Measurements from ENCODE around the gene DMD. TPM values are rescaled to one million over a fixed set of nuclear protein-coding genes. Genes with fewer than 3 reads are reported as not detected.

Gene DMD
- total and polyA plus RNA-seq, 2 donors from 2014 or later: 4.2 to 17.9 TPM

DNA sequence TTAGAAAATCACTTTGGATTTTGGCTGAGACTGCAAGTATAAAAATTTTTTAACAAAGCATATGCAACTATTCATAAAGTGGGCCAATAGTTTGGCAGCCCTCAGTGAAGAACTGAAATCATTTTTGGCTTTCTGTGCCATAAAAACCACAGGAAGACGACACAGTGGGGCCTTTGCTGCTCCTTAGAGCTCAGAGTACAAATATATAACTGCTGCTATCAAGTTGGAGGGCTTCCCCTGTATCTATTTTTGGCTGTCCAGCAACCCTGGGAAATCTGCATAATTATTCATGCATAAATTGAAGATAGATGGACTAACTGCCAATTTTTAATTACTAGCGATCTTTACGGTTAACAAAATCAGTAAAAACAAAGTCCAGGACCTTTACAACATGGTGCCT lies 2088.0 kb downstream of the DMD start:
- Histone ChIP-seq H3K36me3 (ENCODE audit: control insufficient read depth in 2 of 3, insufficient read depth in 3 of 3, low read length in 3 of 3) (no peaks in the 10 kb centered on the region), H3K27ac (ENCODE audit: low read depth in 2 of 2, low read length in 2 of 2) (no peak overlapping the region), H3K9me3 (ENCODE audit: control insufficient read depth in 2 of 3, insufficient read depth in 1 of 3, low read length in 3 of 3) (no peaks in the 10 kb centered on the region), H3K27me3 (ENCODE audit: control insufficient read depth, insufficient read depth, low read length) (no peaks in the 10 kb centered on the region), H3K4me3 (ENCODE audit: low read length in 3 of 3) (no peak overlapping the region), H3K9ac (ENCODE audit: low read length in 3 of 3) (no peak overlapping the region), H3K4me1 (ENCODE audit: control insufficient read depth in 2 of 3, insufficient read depth in 2 of 3, low read depth in 1 of 3, low read length in 3 of 3) (no peaks in the 10 kb centered on the region)
- TF ChIP-seq, protein P1, sequence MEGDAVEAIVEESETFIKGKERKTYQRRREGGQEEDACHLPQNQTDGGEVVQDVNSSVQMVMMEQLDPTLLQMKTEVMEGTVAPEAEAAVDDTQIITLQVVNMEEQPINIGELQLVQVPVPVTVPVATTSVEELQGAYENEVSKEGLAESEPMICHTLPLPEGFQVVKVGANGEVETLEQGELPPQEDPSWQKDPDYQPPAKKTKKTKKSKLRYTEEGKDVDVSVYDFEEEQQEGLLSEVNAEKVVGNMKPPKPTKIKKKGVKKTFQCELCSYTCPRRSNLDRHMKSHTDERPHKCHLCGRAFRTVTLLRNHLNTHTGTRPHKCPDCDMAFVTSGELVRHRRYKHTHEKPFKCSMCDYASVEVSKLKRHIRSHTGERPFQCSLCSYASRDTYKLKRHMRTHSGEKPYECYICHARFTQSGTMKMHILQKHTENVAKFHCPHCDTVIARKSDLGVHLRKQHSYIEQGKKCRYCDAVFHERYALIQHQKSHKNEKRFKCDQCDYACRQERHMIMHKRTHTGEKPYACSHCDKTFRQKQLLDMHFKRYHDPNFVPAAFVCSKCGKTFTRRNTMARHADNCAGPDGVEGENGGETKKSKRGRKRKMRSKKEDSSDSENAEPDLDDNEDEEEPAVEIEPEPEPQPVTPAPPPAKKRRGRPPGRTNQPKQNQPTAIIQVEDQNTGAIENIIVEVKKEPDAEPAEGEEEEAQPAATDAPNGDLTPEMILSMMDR (IDR thresholded peaks at IDR 0.05; ENCODE audit: borderline replicate concordance, extremely low read depth, insufficient read depth): no peak
- intact Hi-C loops (cut with DNase I): no loop called here
- FAIRE-seq (no peak), DNase-seq (no peak)

GRCh38 chrX:31117266-31117665 lies 2094.1 kb downstream of the DMD start:
- intact Hi-C loops (cut with DNase I): no loop called here
- H3K36me3 ChIP-seq (ENCODE audit: control insufficient read depth in 2 of 3, insufficient read depth in 3 of 3, low read length in 3 of 3): no peaks in the 10 kb centered on the region
- FAIRE-seq: peak; percentile 8

GRCh38 chrX:31115398-31115797 lies 2096.0 kb downstream of the DMD start:
- no peaks in the 10 kb centered on the region for H3K27me3 ChIP-seq (ENCODE audit: control insufficient read depth, insufficient read depth, low read length)
- no peak overlapping the region for H3K9ac ChIP-seq (ENCODE audit: low read length in 3 of 3)
- H3K9me3 ChIP-seq (ENCODE audit: control insufficient read depth in 2 of 3, insufficient read depth in 1 of 3, low read length in 3 of 3): no peaks in the 10 kb centered on the region
- no peaks in the 10 kb centered on the region for H3K36me3 ChIP-seq (ENCODE audit: control insufficient read depth in 2 of 3, insufficient read depth in 3 of 3, low read length in 3 of 3)
- H3K27ac ChIP-seq (ENCODE audit: low read depth in 2 of 2, low read length in 2 of 2): no peak overlapping the region
- intact Hi-C loops (cut with DNase I): no loop called here
- DNase-seq: no peak
- FAIRE-seq: no peak
- TF ChIP-seq, protein P1 (IDR thresholded peaks at IDR 0.05; ENCODE audit: borderline replicate concordance, extremely low read depth, insufficient read depth): no peak
- H3K4me3 ChIP-seq (ENCODE audit: low read length in 3 of 3): no peak overlapping the region
- H3K4me1 ChIP-seq (ENCODE audit: control insufficient read depth in 2 of 3, insufficient read depth in 2 of 3, low read depth in 1 of 3, low read length in 3 of 3): no peaks in the 10 kb centered on the region

More at GRCh38 chrX:31117266-31117665, 2094.1 kb downstream of the DMD start:
- no peak overlapping the region for H3K4me3 ChIP-seq (ENCODE audit: low read length in 3 of 3)
- TF ChIP-seq, protein P1 (IDR thresholded peaks at IDR 0.05; ENCODE audit: borderline replicate concordance, extremely low read depth, insufficient read depth): no peak
- H3K27me3 ChIP-seq (ENCODE audit: control insufficient read depth, insufficient read depth, low read length): no peaks in the 10 kb centered on the region
- no peaks in the 10 kb centered on the region for H3K9me3 ChIP-seq (ENCODE audit: control insufficient read depth in 2 of 3, insufficient read depth in 1 of 3, low read length in 3 of 3)
- no peak overlapping the region for H3K27ac ChIP-seq (ENCODE audit: low read depth in 2 of 2, low read length in 2 of 2)
- DNase-seq: no peak
- no peak overlapping the region for H3K9ac ChIP-seq (ENCODE audit: low read length in 3 of 3)
- H3K4me1 ChIP-seq (ENCODE audit: control insufficient read depth in 2 of 3, insufficient read depth in 2 of 3, low read depth in 1 of 3, low read length in 3 of 3): no peaks in the 10 kb centered on the region

GRCh38 chrX:31114858-31115257 lies 2096.5 kb downstream of the DMD start:
- H3K27me3 ChIP-seq (ENCODE audit: control insufficient read depth, insufficient read depth, low read length): no peaks in the 10 kb centered on the region
- TF ChIP-seq, protein P1 (IDR thresholded peaks at IDR 0.05; ENCODE audit: borderline replicate concordance, extremely low read depth, insufficient read depth): no peak
- intact Hi-C loops (cut with DNase I): no loop called here
- DNase-seq: peak in 1 of 5 donors; percentile 1
- FAIRE-seq: no peak
- no peak overlapping the region for H3K9ac ChIP-seq (ENCODE audit: low read length in 3 of 3)
- no peak overlapping the region for H3K4me3 ChIP-seq (ENCODE audit: low read length in 3 of 3)
- no peaks in the 10 kb centered on the region for H3K36me3 ChIP-seq (ENCODE audit: control insufficient read depth in 2 of 3, insufficient read depth in 3 of 3, low read length in 3 of 3)
- no peak overlapping the region for H3K27ac ChIP-seq (ENCODE audit: low read depth in 2 of 2, low read length in 2 of 2)
- no peaks in the 10 kb centered on the region for H3K9me3 ChIP-seq (ENCODE audit: control insufficient read depth in 2 of 3, insufficient read depth in 1 of 3, low read length in 3 of 3)
- no peaks in the 10 kb centered on the region for H3K4me1 ChIP-seq (ENCODE audit: control insufficient read depth in 2 of 3, insufficient read depth in 2 of 3, low read depth in 1 of 3, low read length in 3 of 3)

Data from kidney (tissue), 14 donors.